A204.1 (cell line): ENCODE data around the gene HHIP.

Experiments used
- FAIRE-seq: peaks from 2 replicates; lab custom pipeline; 2012; peaks lifted over from hg19 to GRCh38; lab: Jason Lieb, UNC

The HHIP gene

GRCh38 chr4:144709159-144709558 is 63.2 kb downstream of the HHIP start:
- FAIRE-seq, result no peak

DNA sequence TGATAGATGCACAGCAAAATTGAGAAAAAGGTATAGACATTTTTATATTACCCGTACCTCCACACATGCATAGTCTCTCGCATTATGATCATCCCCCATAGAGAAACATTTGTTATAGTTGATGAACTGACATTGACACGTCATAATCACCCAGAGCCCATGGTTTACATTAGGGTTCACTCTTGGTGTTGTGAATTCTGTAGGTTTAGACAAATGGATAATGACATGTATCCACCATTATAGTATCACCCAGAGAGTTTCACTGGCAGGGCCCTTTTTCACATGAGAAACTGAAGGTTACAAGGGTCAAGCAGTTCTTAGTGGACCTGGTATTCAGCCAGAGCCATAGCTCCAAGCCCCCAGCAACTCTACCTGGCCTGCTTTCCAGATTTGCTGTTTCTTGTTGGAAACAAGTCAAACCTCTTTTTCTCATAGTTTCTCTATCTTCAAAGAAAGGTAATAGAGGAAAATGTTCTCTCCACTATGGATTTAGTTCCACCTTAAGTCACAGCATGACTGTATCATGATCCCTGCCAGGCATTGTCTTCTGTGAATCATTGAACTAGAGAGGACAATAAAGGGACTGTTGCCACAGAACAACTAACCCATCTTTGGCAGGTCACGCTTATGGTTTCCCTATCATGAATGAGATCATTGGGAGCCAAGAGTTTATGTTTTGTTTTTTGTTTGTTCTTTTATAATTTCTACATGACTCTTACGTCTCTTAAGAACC is 64.0 kb downstream of the HHIP start:
- FAIRE-seq, result no peak

GRCh38 chr4:144710526-144710912 is 64.6 kb downstream of the HHIP start:
- FAIRE-seq, result no peak

- FAIRE-seq, result no peak
Measured at GRCh38 chr4:144711700-144712456, 65.9 kb downstream of the HHIP start.

GRCh38 chr4:144712775-144713174 is 66.8 kb downstream of the HHIP start:
- FAIRE-seq, result no peak

DNA sequence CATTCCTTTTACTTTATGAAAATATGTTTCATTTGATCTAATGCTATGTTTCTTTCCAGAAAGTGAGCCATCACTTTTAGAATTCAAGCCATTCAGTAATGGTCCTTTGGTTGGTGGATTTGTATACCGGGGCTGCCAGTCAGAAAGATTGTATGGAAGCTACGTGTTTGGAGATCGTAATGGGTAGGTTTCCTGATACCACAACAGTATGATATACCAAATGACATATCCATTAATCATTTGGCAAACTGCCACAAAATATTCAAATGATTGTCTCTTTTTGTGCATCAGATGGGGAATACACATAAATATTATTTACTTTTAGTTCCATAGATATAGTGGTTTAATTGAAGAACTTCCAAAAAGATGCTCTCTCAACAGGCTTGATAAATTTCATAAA is 68.2 kb downstream of the HHIP start:
- no peak for FAIRE-seq

- no peak for FAIRE-seq
Measured at GRCh38 chr4:144715230-144715629, 69.3 kb downstream of the HHIP start.

DNA sequence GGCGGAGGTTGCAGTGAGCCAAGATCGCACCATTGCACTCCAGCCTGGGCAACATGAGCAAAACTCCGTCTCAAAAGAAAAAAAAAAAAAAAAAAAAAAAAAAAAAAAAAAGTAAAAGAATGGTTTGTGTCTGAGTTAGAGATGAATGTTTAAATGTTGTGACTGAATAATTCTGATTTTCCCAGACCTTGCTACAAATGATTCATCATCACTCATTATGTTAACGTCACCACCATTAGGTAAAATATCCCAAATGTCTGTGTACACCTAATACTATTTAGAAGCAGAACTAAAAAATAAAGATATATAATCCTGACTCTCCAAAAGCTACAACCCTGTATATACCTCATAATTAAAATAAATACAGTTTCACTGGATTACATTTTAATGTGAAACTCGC is 70.8 kb downstream of the HHIP start:
- no peak for FAIRE-seq

- FAIRE-seq, result no peak
Measured at GRCh38 chr4:144718958-144719512, 73.1 kb downstream of the HHIP start.

DNA sequence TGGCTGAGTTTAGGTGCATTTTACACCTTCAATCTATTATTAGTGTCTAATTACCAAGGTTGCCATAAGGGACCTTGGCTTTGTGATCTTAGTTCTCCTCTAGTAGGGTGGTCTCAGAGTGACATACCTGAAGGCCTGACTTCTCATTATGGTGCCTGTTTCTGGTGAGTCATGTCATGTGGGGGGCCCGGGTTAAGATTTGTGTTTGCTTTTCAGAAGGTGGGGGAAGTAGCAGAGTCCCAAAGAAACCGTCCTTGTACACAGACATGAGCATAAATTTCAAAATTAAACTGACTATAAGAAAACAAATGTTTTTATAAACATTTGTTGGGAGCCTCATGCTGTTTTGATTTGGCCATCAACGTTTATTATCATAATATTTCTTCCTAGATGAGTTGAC is 74.5 kb downstream of the HHIP start:
- FAIRE-seq, result no peak

GRCh38 chr4:144721994-144722393 is 76.0 kb downstream of the HHIP start:
- FAIRE-seq, result no peak

DNA sequence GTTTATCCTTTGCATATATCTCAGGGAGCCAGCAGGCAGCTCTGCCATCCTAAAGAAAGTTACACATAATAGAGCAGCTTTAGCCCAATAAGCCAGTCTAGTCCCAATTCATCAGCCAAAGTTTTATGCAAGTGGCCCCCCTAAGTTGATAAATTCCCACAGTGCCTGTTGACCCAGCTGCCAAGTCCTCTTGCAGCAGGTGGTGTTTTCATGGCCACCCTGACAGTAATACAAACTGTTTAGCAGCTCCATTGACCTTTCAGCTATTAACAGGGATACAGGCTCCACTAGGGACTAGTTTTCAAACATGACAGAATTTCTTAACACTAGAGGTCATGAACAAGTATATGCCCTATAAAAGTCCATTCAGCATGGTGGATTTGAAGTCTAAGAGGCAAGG is 77.5 kb downstream of the HHIP start:
- FAIRE-seq, result no peak

DNA sequence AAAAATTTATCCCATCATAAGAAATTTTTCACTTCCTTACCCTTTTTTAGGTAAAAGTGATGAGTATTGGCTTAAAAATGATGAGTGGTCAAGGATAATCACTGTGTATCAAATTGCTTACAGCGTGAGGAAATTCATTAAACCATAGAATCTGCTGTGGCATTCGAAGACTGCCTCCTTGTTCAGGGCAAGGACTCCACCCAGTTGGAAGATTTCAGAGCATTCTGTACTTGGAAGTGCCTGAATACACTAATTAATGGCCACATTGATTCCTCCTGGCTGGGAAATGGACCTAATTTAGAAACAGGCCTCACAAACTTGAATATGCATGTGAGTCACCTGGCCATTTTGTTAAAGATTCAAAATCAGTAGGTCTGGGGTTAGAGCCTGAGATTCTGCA is 83.2 kb downstream of the HHIP start:
- no peak for FAIRE-seq

DNA sequence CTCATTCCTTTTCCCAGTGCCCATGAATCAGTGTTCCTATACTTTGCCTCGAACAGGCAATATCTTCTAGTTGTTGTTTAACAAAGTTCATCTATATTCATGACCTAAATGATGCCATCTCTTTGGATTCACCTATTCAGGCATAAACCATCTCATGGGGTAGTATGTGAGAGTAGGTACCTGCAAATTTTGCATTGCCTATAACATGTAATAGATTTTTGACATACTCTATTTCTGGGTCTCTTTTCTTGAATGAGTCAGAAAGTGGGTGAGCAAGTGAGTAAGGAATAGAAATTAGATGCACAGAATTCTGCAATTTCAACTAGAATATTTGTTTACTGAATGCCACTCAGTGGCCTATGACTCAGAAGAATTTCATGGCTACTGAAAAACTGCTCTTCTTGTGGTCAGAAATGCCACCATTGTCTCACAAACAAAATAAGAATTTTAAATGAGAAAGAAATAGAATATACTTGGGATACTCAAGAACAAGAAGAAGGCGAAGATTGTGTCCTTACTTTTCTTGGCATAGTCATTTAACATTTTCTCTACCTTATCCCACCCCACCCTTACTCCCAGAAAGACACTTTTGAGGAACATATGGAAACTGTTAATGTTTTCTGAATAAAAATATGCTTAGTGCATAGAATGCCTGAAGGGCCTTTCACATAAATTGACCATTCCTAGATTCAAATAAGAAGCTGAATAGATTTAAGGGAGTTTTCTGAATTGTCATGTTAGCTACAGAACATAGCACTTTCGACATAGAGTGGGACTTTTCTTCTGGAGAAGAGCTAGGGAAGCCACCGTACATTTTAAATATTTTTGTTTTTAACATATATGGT is 86.8 kb downstream of the HHIP start:
- FAIRE-seq, result no peak

DNA sequence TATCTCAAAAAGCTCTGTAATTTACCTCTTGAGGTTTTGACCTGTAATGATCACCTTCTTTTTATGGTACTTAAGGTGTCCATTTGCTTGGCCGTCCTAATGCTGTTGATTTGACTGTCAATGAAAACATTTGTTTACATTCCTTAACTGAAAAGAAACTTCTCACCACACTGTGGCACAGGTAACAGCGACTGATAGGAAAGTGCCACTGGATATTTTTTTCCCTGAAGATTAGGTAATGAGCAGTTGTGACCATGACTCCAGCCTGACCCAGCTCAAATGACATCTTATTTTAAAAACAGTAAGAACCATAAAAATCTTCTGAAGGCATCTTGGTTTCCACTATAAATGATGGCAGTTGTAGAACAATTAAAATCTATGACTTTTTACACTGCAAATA is 87.6 kb downstream of the HHIP start:
- no peak for FAIRE-seq

DNA sequence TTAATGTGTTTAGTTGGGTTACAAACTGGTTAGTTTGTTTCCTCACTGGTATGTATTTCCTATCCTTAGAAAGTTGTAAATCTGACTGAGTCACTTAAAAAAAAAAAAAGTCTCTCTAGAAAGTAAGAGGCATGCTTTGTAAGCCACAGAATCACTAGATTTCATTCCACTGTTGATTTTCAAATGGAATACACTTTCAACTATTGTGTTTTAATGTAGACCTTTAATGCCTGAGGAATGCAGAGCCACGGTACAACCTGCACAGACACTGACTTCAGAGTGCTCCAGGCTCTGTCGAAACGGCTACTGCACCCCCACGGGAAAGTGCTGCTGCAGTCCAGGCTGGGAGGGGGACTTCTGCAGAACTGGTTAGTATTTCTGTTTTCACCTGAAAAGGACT is 88.6 kb downstream of the HHIP start:
- FAIRE-seq, result no peak

DNA sequence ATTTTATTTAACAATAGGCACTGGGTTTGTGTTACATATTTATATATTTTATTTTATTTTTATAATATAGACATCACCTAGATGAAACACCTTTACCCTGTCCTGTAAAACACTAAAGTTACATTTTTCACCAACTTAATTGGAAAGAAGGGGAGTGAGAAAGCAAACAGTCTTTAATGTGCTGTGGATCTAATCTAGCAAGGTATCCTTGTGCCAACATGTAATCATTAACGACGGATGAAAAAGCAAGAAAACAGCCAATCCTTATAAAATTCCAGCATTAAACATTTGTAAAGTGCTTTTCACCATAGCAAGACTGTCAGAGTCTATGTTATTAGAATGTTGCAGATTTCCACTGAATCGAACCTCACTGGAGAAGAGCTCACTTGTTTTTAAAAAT is 92.7 kb downstream of the HHIP start:
- no peak for FAIRE-seq

GRCh38 chr4:144739511-144740033 is 93.6 kb downstream of the HHIP start:
- FAIRE-seq, result no peak

GRCh38 chr4:144740316-144740715 is 94.4 kb downstream of the HHIP start:
- no peak for FAIRE-seq

GRCh38 chr4:144748814-144749555 is 103.0 kb downstream of the HHIP start:
- FAIRE-seq, result no peak

GRCh38 chr4:144750348-144750747 is 104.4 kb downstream of the HHIP start:
- FAIRE-seq, result no peak
